Upper lobe of right lung (tissue), 1 donor: ENCODE data around the gene KLK4. TPM values are rescaled to one million over a fixed set of nuclear protein-coding genes. Genes with fewer than 3 reads are reported as not detected.
A peak's percentile ranks its signal among the peaks of the same experiment; 100 is the strongest.

Experiments used
- ATAC-seq: fragments of 200-7000 bp; cut with Tn5 transposase; one replicate; pipeline ENCODE4 v1.9.1; 2020; ENCODE audit warnings: mild to moderate bottlenecking, moderate library complexity
- DNase-seq: peaks from one replicate; pipeline ENCODE4 v3.0.0-alpha.2; 2020
- H3K27ac ChIP-seq: fragments of 200-600 bp; one replicate; pipeline ENCODE4 v1.8.0; 2022
- H3K27me3 ChIP-seq: fragments of 200-600 bp; one replicate; pipeline ENCODE4 v1.8.0; 2022; ENCODE audit warnings: mild to moderate bottlenecking
- H3K36me3 ChIP-seq: fragments of 200-600 bp; one replicate; pipeline ENCODE4 v1.8.0; 2022
- H3K4me1 ChIP-seq: fragments of 200-600 bp; one replicate; pipeline ENCODE4 v1.8.0; 2022
- H3K4me3 ChIP-seq: fragments of 200-600 bp; one replicate; pipeline ENCODE4 v1.8.0; 2022; ENCODE audit warnings: mild to moderate bottlenecking
- H3K9me3 ChIP-seq: fragments of 200-600 bp; one replicate; pipeline ENCODE4 v1.8.0; 2022
- intact Hi-C: fragments of 100-400 bp; cut with DNase I; formaldehyde crosslinking; loops from one replicate; pipeline ENCODE4 v1.11.0; 2022
- total RNA-seq: library from RNA; stranded (reverse); fragmentation: NEBNext Ultra II Directional; extraction: Animal tissue kit (Norgen Biotek cat#: 25700); gene quantifications from one replicate; pipeline ENCODE4 v1.2.1, GENCODE V29; 2021
- TF ChIP-seq, protein P1 (sequence below): fragments of 200-600 bp; IDR thresholded peaks from one replicate; pipeline ENCODE4 v1.8.0; 2022; ENCODE audit warnings: antibody characterized with exemption
- donor health status: DM: no; HTN: yes; CAD: no; lungs with severe emphysema.

The KLK4 gene
- total RNA-seq, 1 donor from 2014 or later: not detected

DNA sequence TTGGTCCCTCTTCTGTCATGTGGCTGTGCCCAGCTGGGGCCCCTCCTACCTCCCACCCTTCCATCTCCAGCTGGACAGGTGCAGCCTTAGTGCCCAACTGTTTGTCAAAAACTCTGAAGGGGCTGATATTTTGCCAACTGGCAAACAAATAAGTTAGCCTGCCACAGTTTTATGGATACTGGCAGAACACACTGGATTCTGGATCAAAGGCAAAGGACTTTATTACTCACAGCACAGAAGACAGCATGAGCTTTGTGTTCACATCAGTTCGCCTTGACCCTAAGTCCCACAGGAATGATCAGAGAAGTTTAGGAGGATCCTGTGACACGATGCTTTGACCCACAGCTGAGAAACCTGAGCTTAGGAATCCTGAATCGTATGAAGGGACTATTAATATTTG is 21.6 kb downstream of the KLK4 start:
- H3K4me3 ChIP-seq: no peak overlapping the region
- intact Hi-C loops: no loop called here
- H3K4me1 ChIP-seq: no peaks in the 10 kb centered on the region
- TF ChIP-seq, protein P1, sequence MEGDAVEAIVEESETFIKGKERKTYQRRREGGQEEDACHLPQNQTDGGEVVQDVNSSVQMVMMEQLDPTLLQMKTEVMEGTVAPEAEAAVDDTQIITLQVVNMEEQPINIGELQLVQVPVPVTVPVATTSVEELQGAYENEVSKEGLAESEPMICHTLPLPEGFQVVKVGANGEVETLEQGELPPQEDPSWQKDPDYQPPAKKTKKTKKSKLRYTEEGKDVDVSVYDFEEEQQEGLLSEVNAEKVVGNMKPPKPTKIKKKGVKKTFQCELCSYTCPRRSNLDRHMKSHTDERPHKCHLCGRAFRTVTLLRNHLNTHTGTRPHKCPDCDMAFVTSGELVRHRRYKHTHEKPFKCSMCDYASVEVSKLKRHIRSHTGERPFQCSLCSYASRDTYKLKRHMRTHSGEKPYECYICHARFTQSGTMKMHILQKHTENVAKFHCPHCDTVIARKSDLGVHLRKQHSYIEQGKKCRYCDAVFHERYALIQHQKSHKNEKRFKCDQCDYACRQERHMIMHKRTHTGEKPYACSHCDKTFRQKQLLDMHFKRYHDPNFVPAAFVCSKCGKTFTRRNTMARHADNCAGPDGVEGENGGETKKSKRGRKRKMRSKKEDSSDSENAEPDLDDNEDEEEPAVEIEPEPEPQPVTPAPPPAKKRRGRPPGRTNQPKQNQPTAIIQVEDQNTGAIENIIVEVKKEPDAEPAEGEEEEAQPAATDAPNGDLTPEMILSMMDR: no peak
- H3K9me3 ChIP-seq: no peaks in the 10 kb centered on the region
- H3K27ac ChIP-seq: no peak overlapping the region
- H3K36me3 ChIP-seq: no peaks in the 10 kb centered on the region
- peaks cover 10% of the 10 kb centered on the region for H3K27me3 ChIP-seq
- DNase-seq: no peak
- no peak for ATAC-seq

DNA sequence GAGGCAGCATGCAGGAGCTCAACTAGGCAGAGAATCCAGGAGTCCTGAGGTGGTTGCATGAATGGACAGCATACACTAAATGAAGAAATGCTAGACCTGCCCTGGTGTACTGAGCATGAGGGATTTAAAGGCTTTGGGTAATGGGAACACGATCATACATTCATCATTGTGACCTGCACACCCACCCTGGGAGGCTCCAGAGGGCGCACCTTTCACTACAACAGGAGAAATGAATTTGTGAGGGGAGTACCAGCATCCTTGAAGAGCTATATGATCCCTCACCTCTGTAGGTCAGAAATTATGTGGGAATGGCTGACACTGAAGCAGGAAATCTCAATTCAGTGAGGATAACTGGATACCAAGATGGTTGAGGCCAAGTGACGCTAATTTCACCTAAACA is 29.0 kb downstream of the KLK4 start:
- ATAC-seq (no peak), DNase-seq (no peak)
- Histone ChIP-seq H3K27ac (no peak overlapping the region), H3K9me3 (no peaks in the 10 kb centered on the region), H3K27me3 (peaks cover 30% of the 10 kb centered on the region), H3K4me3 (no peak overlapping the region), H3K36me3 (no peaks in the 10 kb centered on the region), H3K4me1 (no peaks in the 10 kb centered on the region)
- intact Hi-C loops: no loop called here
- TF ChIP-seq, protein P1: no peak

DNA sequence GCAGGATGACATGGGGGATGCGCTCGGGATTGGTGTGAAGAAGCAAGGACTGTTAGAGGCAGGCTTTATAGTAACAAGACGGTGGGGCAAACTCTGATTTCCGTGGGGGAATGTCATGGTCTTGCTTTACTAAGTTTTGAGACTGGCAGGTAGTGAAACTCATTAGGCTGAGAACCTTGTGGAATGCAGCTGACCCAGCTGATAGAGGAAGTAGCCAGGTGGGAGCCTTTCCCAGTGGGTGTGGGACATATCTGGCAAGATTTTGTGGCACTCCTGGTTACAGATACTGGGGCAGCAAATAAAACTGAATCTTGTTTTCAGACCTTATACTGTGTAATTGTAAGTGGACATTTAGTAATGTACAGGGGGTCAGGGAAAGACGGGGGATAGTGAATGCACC is 31.0 kb downstream of the KLK4 start:
- no peak overlapping the region for H3K27ac ChIP-seq
- intact Hi-C loops: no loop called here
- H3K4me1 ChIP-seq: no peaks in the 10 kb centered on the region
- DNase-seq (no peak), ATAC-seq (no peak)
- H3K27me3 ChIP-seq: peaks cover 44% of the 10 kb centered on the region
- TF ChIP-seq, protein P1: no peak
- H3K36me3 ChIP-seq: no peaks in the 10 kb centered on the region
- H3K4me3 ChIP-seq: no peak overlapping the region
- no peaks in the 10 kb centered on the region for H3K9me3 ChIP-seq

DNA sequence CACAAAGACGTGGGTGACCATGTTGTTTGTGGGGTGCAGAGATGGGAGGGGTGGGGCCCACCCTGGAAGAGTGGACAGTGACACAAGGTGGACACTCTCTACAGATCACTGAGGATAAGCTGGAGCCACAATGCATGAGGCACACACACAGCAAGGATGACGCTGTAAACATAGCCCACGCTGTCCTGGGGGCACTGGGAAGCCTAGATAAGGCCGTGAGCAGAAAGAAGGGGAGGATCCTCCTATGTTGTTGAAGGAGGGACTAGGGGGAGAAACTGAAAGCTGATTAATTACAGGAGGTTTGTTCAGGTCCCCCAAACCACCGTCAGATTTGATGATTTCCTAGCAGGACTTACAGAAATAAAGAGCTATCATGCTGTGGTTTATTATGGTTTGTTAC is 32.3 kb downstream of the KLK4 start:
- H3K9me3 ChIP-seq: no peaks in the 10 kb centered on the region
- TF ChIP-seq, protein P1: no peak
- peaks cover 54% of the 10 kb centered on the region for H3K27me3 ChIP-seq
- H3K4me3 ChIP-seq: no peak overlapping the region
- H3K36me3 ChIP-seq: no peaks in the 10 kb centered on the region
- no peak for ATAC-seq
- DNase-seq: no peak
- H3K27ac ChIP-seq: no peak overlapping the region
- H3K4me1 ChIP-seq: no peaks in the 10 kb centered on the region
- intact Hi-C loops: no loop called here

DNA sequence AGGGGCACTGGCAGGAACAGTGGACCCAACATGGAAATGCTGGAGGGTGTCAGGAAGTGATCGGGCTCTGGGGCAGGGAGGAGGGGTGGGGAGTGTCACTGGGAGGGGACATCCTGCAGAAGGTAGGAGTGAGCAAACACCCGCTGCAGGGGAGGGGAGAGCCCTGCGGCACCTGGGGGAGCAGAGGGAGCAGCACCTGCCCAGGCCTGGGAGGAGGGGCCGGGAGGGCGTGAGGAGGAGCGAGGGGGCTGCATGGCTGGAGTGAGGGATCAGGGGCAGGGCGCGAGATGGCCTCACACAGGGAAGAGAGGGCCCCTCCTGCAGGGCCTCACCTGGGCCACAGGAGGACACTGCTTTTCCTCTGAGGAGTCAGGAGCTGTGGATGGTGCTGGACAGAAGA is 33.9 kb downstream of the KLK4 start:
- Histone ChIP-seq H3K4me1 (no peaks in the 10 kb centered on the region), H3K4me3 (no peak overlapping the region), H3K27me3 (peaks cover 63% of the 10 kb centered on the region), H3K27ac (no peak overlapping the region), H3K36me3 (no peaks in the 10 kb centered on the region), H3K9me3 (no peaks in the 10 kb centered on the region)
- intact Hi-C loops: no loop called here
- ATAC-seq: peak; percentile 9
- DNase-seq: no peak
- TF ChIP-seq, protein P1: no peak

DNA sequence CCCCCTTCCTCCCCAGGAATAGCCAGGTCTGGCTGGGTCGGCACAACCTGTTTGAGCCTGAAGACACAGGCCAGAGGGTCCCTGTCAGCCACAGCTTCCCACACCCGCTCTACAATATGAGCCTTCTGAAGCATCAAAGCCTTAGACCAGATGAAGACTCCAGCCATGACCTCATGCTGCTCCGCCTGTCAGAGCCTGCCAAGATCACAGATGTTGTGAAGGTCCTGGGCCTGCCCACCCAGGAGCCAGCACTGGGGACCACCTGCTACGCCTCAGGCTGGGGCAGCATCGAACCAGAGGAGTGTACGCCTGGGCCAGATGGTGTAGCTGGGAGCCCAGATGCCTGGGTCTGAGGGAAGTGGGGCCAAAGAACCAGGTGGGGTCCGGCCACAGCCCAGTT is 34.7 kb downstream of the KLK4 start:
- Histone ChIP-seq H3K4me1 (no peaks in the 10 kb centered on the region), H3K27ac (no peak overlapping the region), H3K27me3 (peaks cover 68% of the 10 kb centered on the region), H3K36me3 (no peaks in the 10 kb centered on the region), H3K4me3 (no peak overlapping the region), H3K9me3 (no peaks in the 10 kb centered on the region)
- ATAC-seq (no peak), DNase-seq (no peak)
- intact Hi-C loops: no loop called here
- TF ChIP-seq, protein P1: no peak
